ENCODE data around the gene FRYL.
A peak's percentile ranks its signal among the peaks of the same experiment; 100 is the strongest.
"Not testable (repeated sequence)": the region's sequence is repeated elsewhere in the genome, so short reads cannot be mapped to it uniquely, and the experiment has no call there.

Gene FRYL

DNA sequence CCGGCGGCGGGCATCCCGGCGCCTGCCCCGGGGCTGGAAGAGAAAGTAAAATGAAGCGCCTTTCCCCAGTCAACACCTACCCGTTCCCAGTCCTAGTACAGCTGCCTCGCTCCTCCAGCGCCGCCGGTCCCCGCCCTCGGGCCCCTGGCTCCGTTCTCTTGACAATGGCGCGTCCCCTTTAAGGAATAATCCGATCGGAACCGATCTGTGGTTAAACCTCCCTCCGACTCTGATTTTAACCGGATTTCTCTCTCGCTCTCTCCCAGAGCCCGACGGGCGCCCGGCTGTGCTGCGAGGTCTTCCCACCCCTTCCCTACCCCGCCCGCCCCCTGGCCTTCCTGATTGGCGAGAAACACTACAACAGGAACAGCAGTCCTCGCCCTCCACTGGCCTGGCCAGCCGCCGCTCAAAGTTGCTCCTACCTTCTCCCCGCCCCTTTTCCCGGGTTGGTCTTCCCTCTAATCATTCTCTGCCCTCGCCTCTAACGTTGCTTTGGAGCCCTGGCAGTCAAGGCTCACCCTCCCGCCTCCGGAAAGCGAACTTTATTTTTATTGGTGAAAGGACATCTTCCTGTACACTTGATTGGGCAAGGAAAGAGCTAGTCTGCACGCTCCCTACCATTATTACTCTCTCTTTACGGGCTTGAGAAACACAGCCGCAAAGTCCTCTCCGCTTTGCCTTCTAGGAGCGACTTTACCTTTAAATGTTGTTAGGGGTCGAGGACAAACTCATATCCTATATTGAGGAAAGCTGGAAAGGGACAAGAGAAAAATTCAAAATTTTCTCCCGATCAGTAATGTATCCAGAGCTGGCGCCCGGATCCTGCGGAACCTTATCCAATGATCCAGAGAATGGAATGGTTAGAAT is at the start of gene FRYL:
Gene FRYL, minus strand, starts transcription at position 282 of the 867 bp plus-strand sequence. CDS start 145,869 bp downstream, outside the sequence.
- no peaks in the 10 kb centered on the region for H3K9me3 ChIP-seq (ENCODE audit: low read depth, low read length)
- peak within 1 kb of the TSS; percentile 94 for H3K27ac ChIP-seq
- H3K36me3 ChIP-seq (ENCODE audit: insufficient read depth, low read length), result no peaks in the 10 kb centered on the region
- no peak for TF ChIP-seq EZH2 (IDR thresholded peaks at IDR 0.05)
- no peak for TF ChIP-seq FOXP2 (optimal IDR thresholded peaks at IDR 0.05; ENCODE audit: control extremely low read depth, extremely low read length, insufficient read depth)
- TF ChIP-seq POLR2AphosphoS5 (IDR thresholded peaks at IDR 0.05; ENCODE audit: borderline replicate concordance, low read depth, low read length), result peak; percentile 82
- peak within 1 kb of the TSS; percentile 94 for H3K4me3 ChIP-seq
- H3K9ac ChIP-seq (ENCODE audit: insufficient read length), result peak within 1 kb of the TSS; percentile 88
- peak; percentile 99 for DNase-seq (ENCODE audit: low read depth, low spot score)

- Histone ChIP-seq H3K9ac (ENCODE audit: insufficient read length) (no peak overlapping the region), H3K9me3 (ENCODE audit: low read depth, low read length) (no peaks in the 10 kb centered on the region), H3K4me3 (no peak overlapping the region), H3K36me3 (ENCODE audit: insufficient read depth, low read length) (peaks cover 3% of the 10 kb centered on the region; the same call in 1 of the 2 replicates), H3K27ac (no peak overlapping the region)
- DNase-seq (ENCODE audit: low read depth, low spot score), result no peak
- TF ChIP-seq EZH2 (IDR thresholded peaks at IDR 0.05) (no peak), POLR2AphosphoS5 (IDR thresholded peaks at IDR 0.05; ENCODE audit: borderline replicate concordance, low read depth, low read length) (no peak), FOXP2 (optimal IDR thresholded peaks at IDR 0.05; ENCODE audit: control extremely low read depth, extremely low read length, insufficient read depth) (no peak)
These were observed 47.5 kb upstream of the FRYL start for GRCh38 chr4:48827622-48828021.

- not testable (repeated sequence) for H3K36me3 ChIP-seq (ENCODE audit: insufficient read depth, low read length); H3K4me3 ChIP-seq; H3K9ac ChIP-seq (ENCODE audit: insufficient read length); H3K27ac ChIP-seq; H3K9me3 ChIP-seq (ENCODE audit: low read depth, low read length); DNase-seq (ENCODE audit: low read depth, low spot score)
These were observed 41.4 kb upstream of the FRYL start for GRCh38 chr4:48821431-48821830.

DNA sequence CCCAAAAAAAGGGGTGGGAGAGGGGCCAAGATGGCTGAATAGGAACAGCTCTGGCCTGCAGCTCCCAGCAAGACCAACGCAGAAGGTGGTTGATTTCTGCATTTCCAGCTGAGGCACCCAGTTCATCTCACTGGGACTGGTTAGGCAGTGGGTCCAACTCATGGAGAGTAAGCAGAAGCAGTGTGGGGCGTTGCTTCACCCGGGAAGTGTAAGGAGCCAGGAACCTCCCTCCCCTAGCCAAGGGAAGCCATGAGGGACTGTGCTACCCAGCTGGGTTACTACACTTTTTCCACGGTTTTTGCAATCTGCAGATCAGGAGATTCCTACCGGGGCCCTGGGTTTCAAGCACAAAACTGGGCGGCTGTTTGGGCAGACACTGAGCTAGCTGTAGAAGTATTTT is 36.9 kb upstream of the FRYL start:
- H3K27ac ChIP-seq, result no peak overlapping the region
- DNase-seq (ENCODE audit: low read depth, low spot score), result no peak
- H3K9me3 ChIP-seq (ENCODE audit: low read depth, low read length), result no peaks in the 10 kb centered on the region
- TF ChIP-seq EZH2 (IDR thresholded peaks at IDR 0.05) (no peak), FOXP2 (optimal IDR thresholded peaks at IDR 0.05; ENCODE audit: control extremely low read depth, extremely low read length, insufficient read depth) (no peak)
- H3K9ac ChIP-seq (ENCODE audit: insufficient read length), result no peak overlapping the region
- H3K36me3 ChIP-seq (ENCODE audit: insufficient read depth, low read length), result no peaks in the 10 kb centered on the region
- H3K4me3 ChIP-seq, result no peak overlapping the region

- not testable (repeated sequence) for H3K9me3 ChIP-seq (ENCODE audit: low read depth, low read length); H3K9ac ChIP-seq (ENCODE audit: insufficient read length); DNase-seq (ENCODE audit: low read depth, low spot score); H3K27ac ChIP-seq; H3K4me3 ChIP-seq; H3K36me3 ChIP-seq (ENCODE audit: insufficient read depth, low read length)
These were observed 36.2 kb upstream of the FRYL start for GRCh38 chr4:48816297-48816696.

GRCh38 chr4:48815483-48815882 is 35.4 kb upstream of the FRYL start:
- no peak for TF ChIP-seq EZH2 (IDR thresholded peaks at IDR 0.05)
- no peak for TF ChIP-seq POLR2AphosphoS5 (IDR thresholded peaks at IDR 0.05; ENCODE audit: borderline replicate concordance, low read depth, low read length)
- no peak for DNase-seq (ENCODE audit: low read depth, low spot score)
- no peak overlapping the region for H3K4me3 ChIP-seq
- no peak overlapping the region for H3K9ac ChIP-seq (ENCODE audit: insufficient read length)
- no peak overlapping the region for H3K27ac ChIP-seq
- H3K9me3 ChIP-seq (ENCODE audit: low read depth, low read length), result no peaks in the 10 kb centered on the region
- H3K36me3 ChIP-seq (ENCODE audit: insufficient read depth, low read length), result no peaks in the 10 kb centered on the region

DNA sequence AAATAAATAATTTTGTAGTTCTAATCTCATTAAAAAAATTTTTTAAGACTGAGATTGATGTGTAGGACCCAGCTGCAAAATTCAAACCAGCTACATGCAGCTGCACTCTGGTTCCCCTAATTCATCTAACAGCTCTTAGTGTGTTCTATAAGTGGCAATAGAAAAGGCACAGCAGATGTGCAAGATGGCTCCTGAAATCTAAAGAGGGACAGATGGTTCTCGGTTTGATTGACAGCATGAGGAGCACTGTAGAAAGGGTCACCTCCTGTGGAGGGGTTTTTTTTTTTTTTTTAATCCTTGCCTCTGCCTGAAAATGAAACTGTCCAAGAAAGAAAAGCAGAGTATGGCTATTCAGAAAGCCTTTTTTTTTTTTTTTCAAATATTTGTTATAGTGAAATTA is 33.9 kb upstream of the FRYL start:
- Histone ChIP-seq H3K9me3 (ENCODE audit: low read depth, low read length) (no peaks in the 10 kb centered on the region), H3K9ac (ENCODE audit: insufficient read length) (no peak overlapping the region)

GRCh38 chr4:48812866-48813265 is 32.8 kb upstream of the FRYL start:
- H3K9me3 ChIP-seq (ENCODE audit: low read depth, low read length), result no peaks in the 10 kb centered on the region
- no peak for TF ChIP-seq EZH2 (IDR thresholded peaks at IDR 0.05)
- no peak for TF ChIP-seq POLR2AphosphoS5 (IDR thresholded peaks at IDR 0.05; ENCODE audit: borderline replicate concordance, low read depth, low read length)
- no peak for TF ChIP-seq FOXP2 (optimal IDR thresholded peaks at IDR 0.05; ENCODE audit: control extremely low read depth, extremely low read length, insufficient read depth)
- no peak for DNase-seq (ENCODE audit: low read depth, low spot score)
- no peak overlapping the region for H3K9ac ChIP-seq (ENCODE audit: insufficient read length)
- no peaks in the 10 kb centered on the region for H3K36me3 ChIP-seq (ENCODE audit: insufficient read depth, low read length)
- no peak overlapping the region for H3K4me3 ChIP-seq
- H3K27ac ChIP-seq, result no peak overlapping the region

More for the DNA sequence above, 33.9 kb upstream of the FRYL start:
- TF ChIP-seq FOXP2 (optimal IDR thresholded peaks at IDR 0.05; ENCODE audit: control extremely low read depth, extremely low read length, insufficient read depth) (no peak), EZH2 (IDR thresholded peaks at IDR 0.05) (no peak), POLR2AphosphoS5 (IDR thresholded peaks at IDR 0.05; ENCODE audit: borderline replicate concordance, low read depth, low read length) (no peak)
- H3K36me3 ChIP-seq (ENCODE audit: insufficient read depth, low read length), result no peaks in the 10 kb centered on the region
- no peak for DNase-seq (ENCODE audit: low read depth, low spot score)
- no peak overlapping the region for H3K27ac ChIP-seq
- H3K4me3 ChIP-seq, result no peak overlapping the region

- TF ChIP-seq FOXP2 (optimal IDR thresholded peaks at IDR 0.05; ENCODE audit: control extremely low read depth, extremely low read length, insufficient read depth), result no peak
- no peak for DNase-seq (ENCODE audit: low read depth, low spot score)
- Histone ChIP-seq H3K27ac (no peak overlapping the region), H3K36me3 (ENCODE audit: insufficient read depth, low read length) (no peaks in the 10 kb centered on the region), H3K9me3 (ENCODE audit: low read depth, low read length) (no peaks in the 10 kb centered on the region), H3K4me3 (no peak overlapping the region), H3K9ac (ENCODE audit: insufficient read length) (no peak overlapping the region)
These were observed 24.7 kb upstream of the FRYL start for GRCh38 chr4:48804584-48805301.

All from SK-N-MC (cell line).